ENCODE data around the gene CIAPIN1. TPM values are rescaled to one million over a fixed set of nuclear protein-coding genes. Genes with fewer than 3 reads are reported as not detected.

The CIAPIN1 gene
- total RNA-seq, 1 experiment from 2014 or later: 95.3 TPM

GRCh38 chr16:57476546-57477410 lies 29.6 kb upstream of the CIAPIN1 start:
- DNase-seq (ENCODE audit: low read depth): no peak

GRCh38 chr16:57475711-57476339 lies 28.6 kb upstream of the CIAPIN1 start:
- peak; percentile 64 for DNase-seq (ENCODE audit: low read depth)

GRCh38 chr16:57474671-57475661 lies 27.8 kb upstream of the CIAPIN1 start:
- DNase-seq (ENCODE audit: low read depth): no peak

- DNase-seq (ENCODE audit: low read depth): no peak
These were observed 26.7 kb upstream of the CIAPIN1 start for GRCh38 chr16:57473906-57474305.

GRCh38 chr16:57473176-57473840 lies 26.1 kb upstream of the CIAPIN1 start:
- DNase-seq (ENCODE audit: low read depth): no peak

- no peak for DNase-seq (ENCODE audit: low read depth)
These were observed 25.5 kb upstream of the CIAPIN1 start for GRCh38 chr16:57472665-57473060.

GRCh38 chr16:57471852-57472664 lies 24.9 kb upstream of the CIAPIN1 start:
- no peak for DNase-seq (ENCODE audit: low read depth)

GRCh38 chr16:57471209-57471608 lies 24.0 kb upstream of the CIAPIN1 start:
- no peak for DNase-seq (ENCODE audit: low read depth)

- DNase-seq (ENCODE audit: low read depth): no peak
These were observed 23.5 kb upstream of the CIAPIN1 start for GRCh38 chr16:57470711-57471110.

GRCh38 chr16:57469917-57470470 lies 22.8 kb upstream of the CIAPIN1 start:
- no peak for DNase-seq (ENCODE audit: low read depth)

- DNase-seq (ENCODE audit: low read depth): no peak
These were observed 21.9 kb upstream of the CIAPIN1 start for GRCh38 chr16:57469046-57469445.

- DNase-seq (ENCODE audit: low read depth): no peak
These were observed 21.2 kb upstream of the CIAPIN1 start for GRCh38 chr16:57468346-57468745.

- no peak for DNase-seq (ENCODE audit: low read depth)
These were observed 17.3 kb upstream of the CIAPIN1 start for GRCh38 chr16:57464523-57464922.

GRCh38 chr16:57462978-57463362 lies 15.8 kb upstream of the CIAPIN1 start:
- DNase-seq (ENCODE audit: low read depth): no peak

- DNase-seq (ENCODE audit: low read depth): peak; percentile 79
These were observed 15.2 kb upstream of the CIAPIN1 start, which contains the start of gene POLR2C for GRCh38 chr16:57462209-57462977. Gene POLR2C (plus strand): TSS chr16:57462679. CDS start chr16:57462725, 46 bp downstream.

GRCh38 chr16:57452021-57452420 lies 4.8 kb upstream of the CIAPIN1 start:
- no peak for DNase-seq (ENCODE audit: low read depth)

GRCh38 chr16:57446531-57447185 lies 527 bp downstream of the CIAPIN1 start:
- DNase-seq (ENCODE audit: low read depth): peak; percentile 26

GRCh38 chr16:57445510-57445909 lies 1.7 kb downstream of the CIAPIN1 start:
- DNase-seq (ENCODE audit: low read depth): no peak
